Stimulated activated CD8-positive, alpha-beta memory T cell treated with anti-CD3 and anti-CD28 coated beads, Interleukin-4, amount 100 ng/mL, for 24 hours (primary cell): ENCODE results near the gene LIN7B.
A peak's percentile ranks its signal among the peaks of the same experiment; 100 is the strongest.
"Not testable (repeated sequence)": the region's sequence is repeated elsewhere in the genome, so short reads cannot be mapped to it uniquely, and the experiment has no call there.

ENCODE experiments used
- DNase-seq: peaks from one replicate; pipeline ENCODE4 v3.0.0-alpha.2; 2020; ENCODE audit warnings: low read depth

LIN7B gene

GRCh38 chr19:49119411-49120324 lies 5.5 kb downstream of the LIN7B start, which contains the start of gene PPFIA3:
Gene PPFIA3, plus strand, starts transcription at chr19:49119544. Its CDS starts 8,330 bp downstream, at chr19:49127874.
- no peak for DNase-seq

DNA sequence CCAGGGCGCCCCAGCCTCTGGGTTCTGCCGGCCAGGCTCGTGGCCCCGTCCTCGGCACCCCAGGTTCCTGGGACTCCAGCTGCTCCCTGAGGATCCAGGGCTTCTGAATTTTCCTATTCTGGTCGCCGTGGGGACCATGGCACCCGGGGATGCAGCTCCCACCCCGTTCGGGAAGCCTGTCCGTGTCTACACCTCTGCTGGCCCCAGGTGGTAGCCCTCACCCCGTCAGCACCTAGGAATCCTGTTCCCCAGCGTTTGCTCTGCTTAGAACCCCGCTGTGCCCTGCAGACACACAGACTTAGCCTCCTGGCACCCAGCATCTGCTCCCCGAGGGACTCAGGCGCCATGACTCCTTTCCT lies 6.1 kb downstream of the LIN7B start:
- no peak for DNase-seq

- DNase-seq = no peak
These were observed 6.7 kb downstream of the LIN7B start for GRCh38 chr19:49120868-49121267.

GRCh38 chr19:49121841-49122240 lies 7.7 kb downstream of the LIN7B start:
- DNase-seq = not testable (repeated sequence)

- not testable (repeated sequence) for DNase-seq
These were observed 9.1 kb downstream of the LIN7B start for GRCh38 chr19:49123285-49123684.

GRCh38 chr19:49125025-49125731 lies 11.0 kb downstream of the LIN7B start:
- DNase-seq = no peak

DNA sequence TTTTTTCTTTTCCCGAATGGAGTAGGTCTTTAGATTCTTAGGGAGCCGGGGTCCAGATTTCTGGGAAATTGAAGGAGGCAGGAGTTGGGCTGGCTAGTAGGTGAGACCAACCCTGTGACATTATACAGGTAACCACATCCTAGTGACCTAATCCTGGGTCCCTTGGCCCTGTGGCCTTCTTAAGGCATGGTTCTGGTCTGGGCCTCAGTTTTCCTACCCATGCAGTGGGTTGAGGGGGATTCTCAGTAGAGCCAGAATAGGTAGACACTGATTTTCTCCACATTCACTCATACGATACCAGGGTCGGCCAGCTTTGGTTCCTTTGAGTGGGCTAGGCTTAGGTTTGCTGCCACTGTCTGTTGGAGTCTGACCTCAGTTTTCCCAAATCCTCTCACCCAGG lies 12.4 kb downstream of the LIN7B start:
- no peak for DNase-seq

DNA sequence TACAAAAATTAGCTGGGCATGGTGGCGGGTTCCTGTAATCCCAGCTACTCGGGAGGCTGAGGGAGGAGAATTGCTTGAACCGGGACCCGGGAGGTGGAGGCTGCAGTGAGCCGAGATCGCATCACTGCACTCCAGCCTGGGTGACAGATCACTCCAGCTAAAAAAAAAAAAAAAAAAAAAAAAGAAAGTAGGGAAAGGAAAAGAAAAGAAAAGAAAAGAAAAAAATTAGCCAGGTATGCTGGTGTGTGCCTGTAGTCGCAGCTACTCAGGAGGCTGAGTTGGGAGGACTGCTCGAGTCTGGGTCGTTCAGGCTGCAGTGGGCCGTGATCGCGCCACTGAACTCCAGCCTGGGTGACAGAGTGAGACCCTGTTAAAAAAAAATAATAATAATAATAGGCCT lies 13.1 kb downstream of the LIN7B start:
- DNase-seq = not testable (repeated sequence)

- DNase-seq = peak; percentile 88
These were observed 13.7 kb downstream of the LIN7B start for GRCh38 chr19:49127674-49128544.

- DNase-seq = no peak
These were observed 14.5 kb downstream of the LIN7B start for GRCh38 chr19:49128545-49129237.

DNA sequence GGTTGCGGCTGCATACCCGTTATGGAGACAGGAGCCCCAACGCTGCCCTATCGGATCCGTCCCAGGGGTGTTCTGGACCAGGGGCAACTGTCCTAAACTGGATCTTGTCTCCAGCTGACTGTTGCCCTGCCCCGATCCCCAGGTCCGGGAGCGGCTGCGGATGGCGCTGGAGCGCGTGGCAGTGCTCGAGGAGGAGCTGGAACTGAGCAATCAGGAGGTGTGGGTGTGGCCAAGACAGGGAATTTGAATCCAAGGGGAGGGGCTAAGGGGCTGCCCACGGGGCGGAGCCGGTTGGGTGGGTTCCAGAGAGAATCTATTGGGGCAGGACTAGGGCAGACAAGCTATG lies 15.0 kb downstream of the LIN7B start:
- DNase-seq = no peak

GRCh38 chr19:49130325-49130724 lies 16.2 kb downstream of the LIN7B start:
- no peak for DNase-seq

DNA sequence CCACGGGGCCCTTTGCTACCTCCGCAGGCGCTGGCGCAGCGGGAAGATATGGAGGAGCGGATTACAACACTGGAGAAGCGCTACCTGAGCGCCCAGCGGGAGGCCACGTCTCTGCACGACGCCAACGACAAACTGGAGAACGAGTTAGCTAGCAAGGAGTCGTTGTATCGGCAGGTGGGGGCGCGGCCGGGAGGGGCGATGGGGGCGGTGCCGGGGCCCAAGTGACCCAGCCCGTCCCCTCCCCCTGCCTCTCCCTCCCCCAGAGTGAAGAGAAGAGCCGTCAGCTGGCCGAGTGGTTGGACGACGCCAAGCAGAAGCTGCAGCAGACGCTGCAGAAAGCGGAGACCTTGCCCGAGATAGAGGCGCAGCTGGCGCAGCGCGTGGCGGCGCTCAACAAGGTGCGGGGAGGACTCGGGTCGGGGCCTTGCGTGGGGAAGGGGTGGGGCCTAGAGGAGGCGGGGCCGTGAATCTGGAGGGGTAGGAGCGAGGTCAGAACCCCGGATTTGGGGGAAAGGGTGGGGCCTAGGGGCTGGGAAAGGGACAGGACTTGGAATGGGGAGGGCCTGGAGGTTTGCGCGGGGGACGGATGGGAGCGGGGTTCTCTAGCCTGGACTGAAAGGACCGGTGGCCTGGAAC lies 18.9 kb downstream of the LIN7B start:
- DNase-seq = no peak

DNA sequence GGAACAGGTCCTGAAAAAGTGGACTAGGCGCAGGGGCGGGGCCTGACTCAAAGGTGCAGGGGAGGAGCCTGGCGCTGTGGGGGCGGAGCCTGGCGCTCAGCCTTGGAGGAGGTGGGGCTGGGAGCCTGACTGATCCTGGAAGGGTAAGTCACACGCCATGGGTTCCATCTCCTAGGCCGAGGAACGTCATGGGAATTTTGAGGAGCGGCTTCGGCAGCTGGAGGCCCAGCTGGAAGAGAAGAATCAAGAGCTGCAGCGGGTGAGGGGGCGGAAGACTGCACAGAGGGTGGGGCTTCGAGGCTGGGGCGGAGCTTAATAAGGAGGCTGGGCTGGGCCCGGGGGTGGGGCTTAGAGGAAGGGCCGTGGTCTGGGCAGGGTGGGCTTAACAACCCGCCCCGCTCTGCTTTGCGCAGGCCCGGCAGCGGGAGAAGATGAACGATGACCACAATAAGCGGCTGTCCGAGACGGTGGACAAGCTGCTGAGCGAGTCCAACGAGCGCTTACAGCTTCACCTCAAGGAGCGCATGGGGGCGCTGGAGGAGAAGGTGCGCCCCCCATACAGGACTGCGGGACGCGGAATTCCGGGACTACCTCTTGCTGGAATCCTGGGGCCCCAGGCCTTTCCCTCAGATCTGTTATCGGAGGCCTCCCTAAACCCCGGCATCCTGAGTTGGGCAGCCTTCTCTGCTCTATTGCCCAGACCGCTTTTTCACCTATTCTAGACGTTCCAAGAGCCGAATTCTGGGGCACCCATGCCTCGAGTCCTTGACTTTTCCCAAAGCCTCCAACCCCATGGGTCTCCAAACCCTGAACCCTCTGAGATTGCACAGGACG lies 19.7 kb downstream of the LIN7B start:
- no peak for DNase-seq

- no peak for DNase-seq
These were observed 21.5 kb downstream of the LIN7B start for GRCh38 chr19:49135686-49136085.

DNA sequence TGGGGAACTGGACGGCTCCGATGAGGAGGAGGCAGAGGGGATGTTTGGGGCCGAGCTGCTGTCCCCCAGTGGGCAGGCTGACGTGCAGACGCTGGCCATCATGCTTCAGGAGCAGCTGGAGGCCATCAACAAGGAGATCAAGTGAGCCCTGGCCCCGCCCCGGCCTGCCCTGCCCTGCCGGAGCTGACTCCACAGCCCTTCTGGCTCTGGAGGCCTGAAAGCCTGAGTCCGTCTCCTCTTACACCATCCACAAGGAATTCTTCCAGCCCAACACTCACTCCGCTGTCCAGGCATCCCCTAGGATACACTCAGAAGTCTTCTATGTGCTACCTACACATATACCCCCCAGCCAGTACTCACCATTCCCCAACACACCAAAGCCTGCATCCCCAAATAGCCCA lies 22.6 kb downstream of the LIN7B start:
- DNase-seq = no peak

DNA sequence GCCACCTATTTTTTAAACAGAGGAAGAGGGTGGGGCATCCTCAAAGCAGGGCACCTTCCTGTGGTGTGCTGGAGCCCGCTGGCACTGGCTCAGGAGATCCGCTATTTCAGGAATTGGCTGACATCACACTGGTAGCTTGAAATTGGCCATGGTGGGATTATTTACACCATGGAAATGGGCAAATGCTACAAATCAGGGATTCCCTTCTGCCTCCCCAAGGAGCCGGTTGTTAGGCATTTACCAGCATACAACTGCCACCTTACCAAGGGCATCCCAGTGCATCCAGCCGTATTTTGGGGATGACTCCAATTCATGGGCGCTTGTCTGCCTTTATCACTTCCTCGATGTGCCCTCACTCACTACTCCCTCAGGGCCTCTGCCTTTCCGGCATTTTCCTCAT lies 26.8 kb downstream of the LIN7B start:
- no peak for DNase-seq

- DNase-seq = no peak
These were observed 27.2 kb downstream of the LIN7B start for GRCh38 chr19:49141352-49141751.

GRCh38 chr19:49142866-49143335 lies 28.7 kb downstream of the LIN7B start:
- DNase-seq = peak; percentile 58
